CD14-positive monocyte (primary cell): Measurements from ENCODE around the gene KARS1. TPM values are rescaled to one million over a fixed set of nuclear protein-coding genes. Genes with fewer than 3 reads are reported as not detected.

Experiments used
- DNase-seq, 3 donors: peaks; one replicate each; pipeline ENCODE4 v3.0.0-alpha.2; 2011 to 2022
- H2AFZ ChIP-seq: 2 replicates; pipeline ENCODE4 v1.6.0; 2012; ENCODE audit warnings: mild to moderate bottlenecking, low read depth, low read length, inconsistent platforms; ENCODE audit not compliant: insufficient read depth, poor library complexity, severe bottlenecking
- H3K27ac ChIP-seq, 2 donors: 1 replicate in 1 of 2; 2 replicates in 1 of 2; pipeline ENCODE4 v1.5.1; 2012 to 2013; ENCODE audit warnings: low read length in 2 of 2, control low read depth in 1 of 2, inconsistent platforms in 1 of 2, low read depth in 1 of 2, mild to moderate bottlenecking in 1 of 2
- H3K27me3 ChIP-seq, 2 donors: one replicate each; pipeline versions ENCODE4 v1.6.0 to v1.6.1; 2011 to 2013; ENCODE audit warnings: low read length in 2 of 2; ENCODE audit not compliant: control insufficient read depth in 2 of 2, insufficient read depth in 2 of 2
- H3K36me3 ChIP-seq, 2 donors: replicated peaks in 1 of 2; 1 replicate in 1 of 2; 2 replicates in 1 of 2; pipeline versions ENCODE4 v1.5.1 to v1.6.1; 2012 to 2013; ENCODE audit warnings: low read length in 2 of 2, control low read depth in 1 of 2, inconsistent platforms in 1 of 2, mild to moderate bottlenecking in 1 of 2; ENCODE audit not compliant: insufficient read depth in 2 of 2, control insufficient read depth in 1 of 2
- H3K4me1 ChIP-seq, 2 donors: 1 replicate in 1 of 2; 2 replicates in 1 of 2; pipeline versions ENCODE4 v1.5.1 to v1.6.1; 2012 to 2013; ENCODE audit warnings: low read length in 2 of 2, control low read depth in 1 of 2, inconsistent platforms in 1 of 2, mild to moderate bottlenecking in 1 of 2, moderate library complexity in 1 of 2; ENCODE audit not compliant: insufficient read depth in 2 of 2, control insufficient read depth in 1 of 2
- H3K4me2 ChIP-seq: replicated peaks from 2 replicates; pipeline ENCODE3; 2012; ENCODE audit warnings: low read length, moderate library complexity, mild to moderate bottlenecking; ENCODE audit not compliant: poor library complexity, severe bottlenecking; ENCODE audit errors: extremely low read depth
- H3K4me3 ChIP-seq, 3 experiments: fragments of 200-600 bp in 1 of 3; sonication (generic) in 1 of 3; replicated peaks in 1 of 3; 1 replicate in 2 of 3; 2 replicates in 1 of 3; pipeline ENCODE4 v1.5.1; 2011 to 2013; ENCODE audit warnings: low read length in 3 of 3, mild to moderate bottlenecking in 3 of 3, control low read depth in 2 of 3, low read depth in 2 of 3, inconsistent platforms in 1 of 3, moderate library complexity in 1 of 3
- H3K79me2 ChIP-seq: 2 replicates; pipeline ENCODE4 v1.6.0; 2012; ENCODE audit warnings: mild to moderate bottlenecking, control low read depth, inconsistent platforms, low read length, moderate library complexity; ENCODE audit not compliant: insufficient read depth
- H3K9ac ChIP-seq: 2 replicates; pipeline ENCODE4 v1.6.0; 2017; ENCODE audit warnings: low read length, mild to moderate bottlenecking; ENCODE audit not compliant: insufficient read depth, poor library complexity, severe bottlenecking
- H3K9me3 ChIP-seq, 2 donors: replicated peaks in 1 of 2; 1 replicate in 1 of 2; 2 replicates in 1 of 2; pipeline versions ENCODE4 v1.5.1 to v1.6.1; 2012 to 2013; ENCODE audit warnings: low read length in 2 of 2, control low read depth in 1 of 2; ENCODE audit not compliant: control insufficient read depth in 1 of 2, insufficient read depth in 1 of 2
- H4K20me1 ChIP-seq: 2 replicates; pipeline ENCODE4 v1.6.0; 2012; ENCODE audit warnings: mild to moderate bottlenecking, low read length, control low read depth, moderate library complexity; ENCODE audit not compliant: insufficient read depth
- H3K27ac Mint-ChIP-seq, 7 donors: one replicate each; pipeline ENCODE4 v1.8.0; 2020; ENCODE audit warnings: mild to moderate bottlenecking in 7 of 7, mixed read lengths in 7 of 7, moderate library complexity in 6 of 7, inconsistent platforms in 2 of 7
- H3K27me3 Mint-ChIP-seq, 3 donors: one replicate each; pipeline ENCODE4 v1.8.0; 2021 to 2022; ENCODE audit warnings: low read depth in 3 of 3, mild to moderate bottlenecking in 3 of 3, mixed read lengths in 3 of 3, moderate library complexity in 3 of 3, inconsistent platforms in 1 of 3
- H3K36me3 Mint-ChIP-seq, 2 donors: one replicate each; pipeline ENCODE4 v1.8.0; 2020; ENCODE audit warnings: mixed read lengths in 2 of 2, inconsistent platforms in 1 of 2, mild to moderate bottlenecking in 1 of 2
- H3K4me1 Mint-ChIP-seq: one replicate; pipeline ENCODE4 v1.8.0; 2020; ENCODE audit warnings: mild to moderate bottlenecking, mixed read lengths
- H3K4me3 Mint-ChIP-seq, 2 donors: one replicate each; pipeline ENCODE4 v1.8.0; 2020; ENCODE audit warnings: mild to moderate bottlenecking in 2 of 2, mixed read lengths in 2 of 2, moderate library complexity in 1 of 2
- H3K9me3 Mint-ChIP-seq, 7 donors: one replicate each; pipeline ENCODE4 v1.8.0; 2020 to 2022; ENCODE audit warnings: mixed read lengths in 7 of 7, mild to moderate bottlenecking in 6 of 7, moderate library complexity in 6 of 7, inconsistent platforms in 2 of 7
- CTCF ChIP-seq: fragments of 200-600 bp; IDR thresholded peaks from one replicate; pipeline ENCODE4 v1.8.0; 2022; ENCODE audit warnings: antibody characterized with exemption, mild to moderate bottlenecking
- WGBS: methylation state at CpG from one replicate; pipeline ENCODE4 v1.1.5; 2013; ENCODE audit warnings: missing lambda C conversion rate; ENCODE audit not compliant: insufficient coverage; 5-methylcytosine and 5-hydroxymethylcytosine counted together
- intact Hi-C, 2 donors: fragments of 100-400 bp; cut with micrococcal nuclease; formaldehyde crosslinking; loops; one replicate each; pipeline versions ENCODE4 v1.15.0 to v1.15.1; 2023
- polyA plus RNA-seq, 3 donors: library from polyadenylated mRNA; depleted of rRNA in 1 of 3; unstranded in 2 of 3; stranded (reverse) in 1 of 3; fragments of 300-500 nt in 2 of 3; fragments of >200 nt in 1 of 3; fragmentation: Illumina TruSeq in 2 of 3; gene quantifications; 1 replicate in 2 of 3; 2 replicates in 1 of 3; pipeline ENCODE4 v1.2.3, GENCODE V29; 2012 to 2021

Gene KARS1
- polyA plus RNA-seq, 3 donors = 66.1 to 150 (median 116) TPM

- no peak overlapping the region for H3K4me3 ChIP-seq
- intact Hi-C loops = no loop called here
- Mint-ChIP-seq H3K4me1 (peaks cover 7% of the 10 kb centered on the region), H3K4me3 (no peak overlapping the region), H3K27me3 (no peaks in the 10 kb centered on the region), H3K36me3 (peaks cover 59 to 71% of the 10 kb centered on the region in 2 donors), H3K9me3 (no peaks in the 10 kb centered on the region), H3K27ac (no peak overlapping the region)
- peaks cover 0 to 2% of the 10 kb centered on the region in 2 donors for H3K4me1 ChIP-seq
- peaks cover 4% of the 10 kb centered on the region for H3K79me2 ChIP-seq
- no peak overlapping the region for H3K9ac ChIP-seq
- H3K27ac ChIP-seq = no peak overlapping the region
- peaks cover 61 to 79% of the 10 kb centered on the region in 2 donors for H3K36me3 ChIP-seq
- no peaks in the 10 kb centered on the region for H3K27me3 ChIP-seq
- H2AFZ ChIP-seq = no peak overlapping the region
- H3K9me3 ChIP-seq = no peaks in the 10 kb centered on the region
- no peak for TF ChIP-seq CTCF
- no peak for DNase-seq
- WGBS = 100% methylated on average over 2 of the region's 7 CpGs
- no peak overlapping the region for H3K4me2 ChIP-seq
- H4K20me1 ChIP-seq = peaks cover 35% of the 10 kb centered on the region
Measured at GRCh38 chr16:75578212-75578611, 69.3 kb downstream of the KARS1 start.

Other genes with a start within 250 kb of the KARS1 start
- gene CFDP1, start 214.2 kb downstream of the KARS1 start, polyA plus RNA-seq = 10 to 100 TPM; 12.9 to 23.2 (median 19.0) TPM
- 10 to 100 TPM; 17.9 to 31.6 (median 25.4) TPM for gene TMEM170A, start 183.0 kb downstream of the KARS1 start, polyA plus RNA-seq
- gene CHST6, start 152.2 kb downstream of the KARS1 start, polyA plus RNA-seq = under 1 TPM in 1 of 3 donors, not detected in 2; 0.03 TPM
- gene CHST5, start 111.6 kb downstream of the KARS1 start, polyA plus RNA-seq = not detected
- gene TMEM231, start 91.4 kb downstream of the KARS1 start, polyA plus RNA-seq = under 1 TPM; 0.27 to 0.75 (median 0.72) TPM
- gene GABARAPL2, start 81.3 kb downstream of the KARS1 start, polyA plus RNA-seq = 100 to 1,000 TPM in 2 of 3 donors, 10 to 100 TPM in 1; 84.3 to 302 (median 280) TPM
- gene ADAT1, start 24.4 kb downstream of the KARS1 start, polyA plus RNA-seq = 10 to 100 TPM; 16.8 to 18.9 (median 17.8) TPM
- 10 to 100 TPM; 39.7 to 64.1 (median 47.9) TPM for gene TERF2IP, start 108 bp upstream of the KARS1 start, polyA plus RNA-seq
- not detected for gene CPHXL2, start 29.3 kb upstream of the KARS1 start, polyA plus RNA-seq
- gene DUXB, start 53.8 kb upstream of the KARS1 start, polyA plus RNA-seq = not detected
- not detected for gene CPHXL, start 78.8 kb upstream of the KARS1 start, polyA plus RNA-seq